ENCODE results near the gene TBC1D23. TPM values are rescaled to one million over a fixed set of nuclear protein-coding genes. Genes with fewer than 3 reads are reported as not detected.

TBC1D23 gene
- total RNA-seq, 1 donor from 2014 or later: 35.9 TPM

DNA sequence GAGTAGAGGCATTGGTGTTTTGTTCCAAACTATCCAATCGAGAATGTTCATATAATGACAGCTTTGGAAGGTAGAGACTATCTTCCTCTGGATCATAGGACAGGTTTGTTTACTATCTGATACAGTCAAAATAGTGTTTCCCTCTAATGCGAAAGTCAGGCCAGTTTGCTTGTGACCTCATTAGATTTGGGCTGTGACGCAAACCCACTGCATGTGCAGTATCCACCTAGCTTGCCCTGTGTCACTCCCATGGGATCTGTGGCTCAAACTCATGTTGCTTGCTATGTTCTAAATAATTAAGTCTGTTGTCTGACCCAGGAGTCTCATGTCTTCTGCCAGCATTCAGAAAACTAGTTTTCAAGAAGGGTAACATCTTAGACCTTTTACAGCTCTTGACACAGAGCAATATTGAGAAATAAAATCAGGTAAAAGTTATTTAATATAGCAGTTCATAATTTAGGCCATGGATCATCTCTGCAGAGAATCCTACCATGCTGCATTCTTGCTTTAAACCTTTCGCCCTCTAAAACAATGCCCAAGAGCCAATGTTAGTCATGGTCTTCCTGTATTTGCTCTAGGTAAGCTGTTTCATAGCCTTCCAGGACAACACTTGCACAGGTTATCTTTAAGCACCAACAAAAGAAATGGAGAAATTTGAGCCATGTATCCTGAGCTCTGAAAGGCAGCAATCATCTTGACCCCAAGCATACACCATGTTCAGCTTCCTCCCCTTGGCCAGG lies 100.1 kb downstream of the TBC1D23 start:
- Histone ChIP-seq H3K27me3 (ENCODE audit: low read depth) (no peaks in the 10 kb centered on the region), H3K4me3 (no peak overlapping the region), H3K9me3 (replicated peaks) (peaks cover 9% of the 10 kb centered on the region), H3K27ac (replicated peaks) (no peak overlapping the region), H3K36me3 (peaks cover 66% of the 10 kb centered on the region), H3K4me1 (no peaks in the 10 kb centered on the region)
- TF ChIP-seq, protein P1, sequence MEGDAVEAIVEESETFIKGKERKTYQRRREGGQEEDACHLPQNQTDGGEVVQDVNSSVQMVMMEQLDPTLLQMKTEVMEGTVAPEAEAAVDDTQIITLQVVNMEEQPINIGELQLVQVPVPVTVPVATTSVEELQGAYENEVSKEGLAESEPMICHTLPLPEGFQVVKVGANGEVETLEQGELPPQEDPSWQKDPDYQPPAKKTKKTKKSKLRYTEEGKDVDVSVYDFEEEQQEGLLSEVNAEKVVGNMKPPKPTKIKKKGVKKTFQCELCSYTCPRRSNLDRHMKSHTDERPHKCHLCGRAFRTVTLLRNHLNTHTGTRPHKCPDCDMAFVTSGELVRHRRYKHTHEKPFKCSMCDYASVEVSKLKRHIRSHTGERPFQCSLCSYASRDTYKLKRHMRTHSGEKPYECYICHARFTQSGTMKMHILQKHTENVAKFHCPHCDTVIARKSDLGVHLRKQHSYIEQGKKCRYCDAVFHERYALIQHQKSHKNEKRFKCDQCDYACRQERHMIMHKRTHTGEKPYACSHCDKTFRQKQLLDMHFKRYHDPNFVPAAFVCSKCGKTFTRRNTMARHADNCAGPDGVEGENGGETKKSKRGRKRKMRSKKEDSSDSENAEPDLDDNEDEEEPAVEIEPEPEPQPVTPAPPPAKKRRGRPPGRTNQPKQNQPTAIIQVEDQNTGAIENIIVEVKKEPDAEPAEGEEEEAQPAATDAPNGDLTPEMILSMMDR (IDR thresholded peaks at IDR 0.05; ENCODE audit: borderline replicate concordance): no peak
- no peak for DNase-seq
- intact Hi-C loops (cut with micrococcal nuclease): no loop called here

DNA sequence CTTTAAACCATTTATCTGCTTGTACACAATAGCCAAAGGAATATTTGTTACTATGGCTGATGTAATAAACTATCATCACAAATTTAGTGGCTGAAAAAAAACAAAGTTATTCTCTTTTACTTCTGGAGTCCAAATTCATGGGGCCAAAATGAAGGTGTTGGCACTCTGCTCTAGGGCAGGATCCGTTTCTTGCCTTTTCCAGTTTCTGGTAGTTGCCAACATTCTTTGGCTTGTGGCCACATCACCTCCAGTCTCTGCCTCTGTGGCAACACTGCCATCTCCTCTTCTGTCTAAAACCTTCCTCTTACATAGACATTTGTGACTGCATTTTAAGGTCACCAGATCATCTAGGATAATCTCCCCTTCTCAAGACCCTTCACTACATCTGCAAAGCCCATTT lies 101.1 kb downstream of the TBC1D23 start:
- intact Hi-C loops (cut with micrococcal nuclease): no loop called here
- Histone ChIP-seq H3K27me3 (ENCODE audit: low read depth) (no peaks in the 10 kb centered on the region), H3K4me3 (no peak overlapping the region), H3K9me3 (replicated peaks) (peaks cover 9% of the 10 kb centered on the region), H3K27ac (replicated peaks) (no peak overlapping the region), H3K4me1 (no peaks in the 10 kb centered on the region), H3K36me3 (peaks cover 66% of the 10 kb centered on the region)
- no peak for DNase-seq
- TF ChIP-seq, protein P1 (IDR thresholded peaks at IDR 0.05; ENCODE audit: borderline replicate concordance): no peak

DNA sequence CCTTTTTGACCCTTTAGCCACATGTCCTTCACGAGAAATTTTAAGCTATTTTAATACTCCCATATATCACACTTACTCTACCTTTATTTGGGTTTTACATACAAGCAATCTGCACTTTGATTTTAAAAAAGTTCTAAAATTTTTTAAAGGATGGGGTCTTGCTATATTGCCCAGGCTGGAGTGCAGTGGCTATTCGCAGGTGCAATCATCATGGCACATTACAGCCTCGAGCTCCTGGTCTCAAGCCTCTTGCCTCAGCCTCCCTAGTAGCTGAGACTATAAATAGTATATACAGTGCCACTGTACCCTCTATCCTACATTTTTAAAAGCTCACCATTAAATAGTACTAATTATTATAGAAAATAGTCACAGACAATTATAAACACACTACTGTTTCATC lies 103.6 kb downstream of the TBC1D23 start:
- no peak for DNase-seq
- H3K36me3 ChIP-seq: peaks cover 85% of the 10 kb centered on the region

DNA sequence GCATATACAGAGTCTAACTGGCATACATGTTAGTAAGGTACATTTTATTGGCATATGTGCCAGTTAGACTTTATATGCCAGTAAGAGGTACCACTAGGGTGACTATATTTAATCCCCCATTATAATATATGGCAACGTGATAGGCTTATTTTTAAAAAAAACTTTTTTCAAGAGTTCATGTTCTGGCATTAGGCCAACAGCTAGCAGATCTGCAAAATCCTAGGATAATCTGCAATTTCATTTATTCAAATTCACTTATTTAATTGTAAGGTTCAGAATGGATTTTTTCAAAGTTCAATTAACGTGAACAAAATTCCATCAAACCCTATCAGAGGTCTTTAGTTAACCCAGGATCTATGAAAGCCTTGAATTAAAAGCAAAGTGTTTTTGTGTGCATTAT lies 105.6 kb downstream of the TBC1D23 start:
- no peaks in the 10 kb centered on the region for H3K4me1 ChIP-seq
- no peaks in the 10 kb centered on the region for H3K27me3 ChIP-seq (ENCODE audit: low read depth)
- peaks cover 94% of the 10 kb centered on the region for H3K36me3 ChIP-seq
- intact Hi-C loops (cut with micrococcal nuclease): no loop called here
- no peak overlapping the region for H3K4me3 ChIP-seq
- no peak for DNase-seq
- no peak overlapping the region for H3K27ac ChIP-seq (replicated peaks)
- TF ChIP-seq, protein P1 (IDR thresholded peaks at IDR 0.05; ENCODE audit: borderline replicate concordance): no peak
- peaks cover 9% of the 10 kb centered on the region for H3K9me3 ChIP-seq (replicated peaks)

More for the DNA sequence above, 103.6 kb downstream of the TBC1D23 start:
- Histone ChIP-seq H3K4me1 (no peaks in the 10 kb centered on the region), H3K9me3 (replicated peaks) (peaks cover 9% of the 10 kb centered on the region), H3K27ac (replicated peaks) (no peak overlapping the region), H3K4me3 (no peak overlapping the region), H3K27me3 (ENCODE audit: low read depth) (no peaks in the 10 kb centered on the region)
- intact Hi-C loops (cut with micrococcal nuclease): no loop called here
- TF ChIP-seq, protein P1 (IDR thresholded peaks at IDR 0.05; ENCODE audit: borderline replicate concordance): no peak

- DNase-seq: no peak
- Histone ChIP-seq H3K36me3 (peaks cover 94% of the 10 kb centered on the region), H3K4me3 (no peak overlapping the region), H3K4me1 (no peaks in the 10 kb centered on the region), H3K9me3 (replicated peaks) (no peaks in the 10 kb centered on the region), H3K27me3 (ENCODE audit: low read depth) (no peaks in the 10 kb centered on the region), H3K27ac (replicated peaks) (no peak overlapping the region)
- intact Hi-C loops (cut with micrococcal nuclease): no loop called here
- TF ChIP-seq, protein P1 (IDR thresholded peaks at IDR 0.05; ENCODE audit: borderline replicate concordance): no peak
Measured at GRCh38 chr3:100368441-100368840, 107.6 kb downstream of the TBC1D23 start.

Data from left ventricle myocardium inferior (tissue), 1 donor.